ELF-1 (cell line): Measurements from ENCODE around the gene HDAC4.

ENCODE experiments used
- DNase-seq: peaks from one replicate; pipeline ENCODE4 v3.0.0-alpha.2; 2016; ENCODE audit warnings: low read depth, low spot score

Gene HDAC4

DNA sequence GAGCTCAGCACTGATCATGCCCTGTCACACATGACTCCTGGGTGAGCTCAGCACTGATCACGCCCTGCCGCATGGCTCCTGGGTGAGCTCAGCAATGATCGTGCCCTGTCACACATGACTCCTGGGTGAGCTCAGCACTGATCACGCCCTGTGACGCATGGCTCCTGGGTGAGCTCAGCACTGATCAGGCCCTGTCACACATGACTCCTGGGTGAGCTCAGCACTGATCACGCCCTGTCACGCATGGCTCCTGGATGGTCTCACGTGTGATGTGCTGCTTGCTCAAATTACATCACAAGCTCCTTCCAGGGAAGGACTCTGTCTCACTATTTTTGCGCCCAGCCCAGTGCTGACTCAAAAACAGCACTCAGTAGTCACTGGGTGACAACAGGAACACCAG is 258.0 kb downstream of the HDAC4 start:
- no peak for DNase-seq

DNA sequence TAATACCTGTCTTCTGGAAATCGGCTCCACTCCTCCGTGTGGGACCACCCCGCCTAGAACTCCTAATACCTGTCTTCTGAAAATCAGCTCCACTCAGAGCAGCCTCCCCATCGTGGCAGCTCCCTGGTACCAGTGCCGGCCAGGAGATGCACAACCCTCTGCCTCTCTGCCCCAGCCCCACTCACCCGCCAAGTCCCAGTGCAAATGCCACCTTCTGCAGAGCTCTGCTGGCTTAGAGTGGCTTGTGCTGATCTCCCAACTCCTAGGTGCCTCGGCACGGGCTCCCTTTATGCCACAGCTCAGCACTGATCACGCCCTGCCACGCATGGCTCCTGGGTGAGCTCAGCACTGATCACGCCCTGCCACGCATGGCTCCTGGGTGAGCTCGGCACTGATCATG is 258.5 kb downstream of the HDAC4 start:
- DNase-seq: no peak

DNA sequence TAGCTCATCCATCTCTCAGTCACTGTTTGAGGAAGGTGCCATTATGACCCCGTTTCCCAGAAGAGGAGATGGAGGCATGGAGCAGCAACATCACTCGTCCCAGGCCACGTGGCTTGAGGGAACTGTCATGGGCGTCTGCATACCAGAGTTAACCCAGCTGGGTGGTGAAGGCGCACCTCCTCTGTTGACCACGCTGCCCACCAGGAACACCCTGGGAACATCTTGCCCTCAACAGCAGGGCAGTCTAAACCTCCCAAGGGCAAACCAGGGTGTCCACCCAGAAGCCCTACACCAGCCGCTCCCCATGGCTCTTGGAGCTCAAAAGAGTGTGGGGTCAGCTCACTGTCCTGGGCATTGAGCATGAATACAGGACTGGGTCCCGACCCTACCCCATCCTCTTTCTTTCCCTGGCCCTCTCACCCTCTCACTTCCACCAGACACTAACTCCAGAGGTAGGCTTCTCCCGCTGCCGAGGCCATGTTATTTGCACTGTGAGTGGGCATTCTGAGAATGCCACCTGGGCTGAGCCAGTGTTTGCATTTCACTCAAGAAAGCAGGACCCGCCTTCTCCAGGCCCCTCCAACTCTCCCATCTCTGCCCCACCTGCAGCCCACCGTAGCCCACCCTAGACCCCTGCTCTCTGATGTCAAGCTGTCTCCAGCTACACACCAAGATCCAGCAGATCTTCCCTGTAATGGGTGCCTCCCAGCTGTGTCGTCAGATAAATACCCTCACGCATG is 259.6 kb downstream of the HDAC4 start:
- no peak for DNase-seq

DNA sequence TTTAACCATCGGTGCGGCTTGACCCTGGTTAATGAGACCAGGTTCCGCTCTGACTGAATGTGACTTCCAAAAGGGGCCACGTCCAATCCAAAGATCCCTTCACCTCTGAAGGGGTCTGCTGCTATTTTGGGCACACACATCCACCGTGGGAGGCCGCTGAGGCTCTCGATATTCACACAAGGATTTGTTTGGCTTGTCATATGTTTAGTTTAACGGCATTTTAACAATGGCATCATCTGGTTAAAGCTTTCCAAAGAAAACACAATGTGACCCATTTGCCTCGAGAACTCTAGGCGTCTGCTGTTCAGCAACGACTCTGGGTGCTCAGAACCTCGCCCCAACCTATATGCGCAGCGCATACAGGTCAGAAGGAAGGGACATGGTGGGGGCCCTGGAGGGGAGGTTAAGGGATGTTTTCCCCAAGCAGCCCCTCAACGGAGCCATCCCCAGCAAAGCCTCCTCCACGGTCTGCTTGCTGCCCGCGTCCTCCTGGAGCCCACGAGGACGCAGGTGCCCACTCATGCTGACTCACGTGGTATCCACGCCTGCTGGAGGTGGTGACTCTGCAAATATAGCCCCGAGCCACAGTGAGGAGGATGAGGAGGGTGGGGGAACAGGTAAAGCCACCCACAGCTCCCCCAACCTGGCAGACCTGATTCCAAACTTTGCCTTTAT is 260.3 kb downstream of the HDAC4 start:
- no peak for DNase-seq

DNA sequence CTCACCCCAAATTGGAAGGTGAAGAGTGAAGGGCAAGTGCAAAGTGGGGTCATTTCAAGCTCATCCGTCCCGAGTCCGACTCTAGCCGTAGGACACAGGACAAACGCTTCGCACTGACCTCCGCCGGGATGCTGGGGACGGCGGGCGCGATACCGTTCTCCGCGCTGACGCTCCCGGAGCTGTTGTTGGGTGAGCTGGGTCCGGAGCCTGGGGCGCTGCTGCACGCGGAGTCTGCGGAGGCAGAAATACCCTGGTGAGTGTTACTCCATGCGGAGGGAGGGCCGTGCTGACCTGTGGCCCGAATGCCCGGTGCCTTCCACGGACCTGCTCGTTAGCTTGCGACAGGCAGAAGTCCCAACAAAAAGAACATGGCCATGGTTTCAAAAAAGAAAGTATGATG is 261.3 kb downstream of the HDAC4 start:
- no peak for DNase-seq

DNA sequence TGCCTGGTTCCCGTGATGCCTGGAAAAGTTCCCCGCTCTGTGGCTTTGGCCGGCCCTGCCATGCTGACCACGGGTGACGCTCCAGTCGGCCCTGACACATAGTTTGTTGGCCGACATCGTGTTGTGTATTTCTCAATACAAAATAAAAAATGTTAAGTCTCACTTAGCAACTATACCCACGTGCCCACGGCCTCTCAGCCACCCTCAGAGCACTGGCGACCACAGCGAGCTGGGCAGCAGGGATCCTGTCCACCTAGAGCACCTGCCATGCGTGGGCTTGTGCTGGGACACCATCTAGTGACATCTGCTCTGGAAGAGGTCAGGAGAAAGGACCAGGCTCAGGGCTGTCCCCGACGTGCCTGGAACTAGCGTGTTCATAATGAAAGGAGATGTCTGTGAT is 261.7 kb downstream of the HDAC4 start:
- no peak for DNase-seq

DNA sequence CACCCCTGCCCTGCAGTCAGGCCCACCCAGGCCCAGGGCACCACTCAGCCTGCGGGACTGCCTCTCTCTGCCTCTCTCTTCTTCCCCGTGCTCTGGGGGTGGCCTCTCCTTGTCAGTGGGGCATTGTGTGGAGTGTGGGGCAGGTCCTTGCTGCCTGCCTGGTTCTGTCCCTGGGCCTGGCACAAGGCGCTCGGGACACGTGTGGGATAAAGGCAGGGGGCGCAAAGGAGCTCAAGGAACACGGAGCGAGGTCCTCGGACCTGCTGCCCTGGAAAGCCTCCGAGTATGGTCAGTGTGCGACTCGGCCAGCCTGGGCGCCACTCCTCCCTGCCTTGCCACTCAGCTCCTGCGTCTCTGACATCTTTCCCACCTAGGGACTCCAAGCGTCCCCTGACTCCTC is 262.2 kb downstream of the HDAC4 start:
- no peak for DNase-seq

DNA sequence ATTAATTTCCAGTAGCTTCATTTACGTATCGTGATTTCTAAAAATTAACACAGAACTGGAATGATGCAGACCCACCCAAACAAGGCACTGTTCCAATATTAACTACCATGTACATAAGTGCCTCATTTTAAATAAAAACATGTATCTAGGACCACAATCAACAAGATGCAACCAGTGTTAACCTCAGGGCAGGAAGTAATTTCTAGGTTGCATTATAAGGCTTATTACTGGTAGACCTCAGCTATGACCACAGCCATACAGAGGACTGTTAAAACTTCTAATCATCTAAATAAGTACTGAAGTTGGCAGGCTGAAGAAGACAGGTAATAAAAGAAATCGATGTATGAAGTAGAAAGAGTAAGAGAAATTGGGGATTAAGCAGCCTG is 262.9 kb downstream of the HDAC4 start:
- no peak for DNase-seq

DNA sequence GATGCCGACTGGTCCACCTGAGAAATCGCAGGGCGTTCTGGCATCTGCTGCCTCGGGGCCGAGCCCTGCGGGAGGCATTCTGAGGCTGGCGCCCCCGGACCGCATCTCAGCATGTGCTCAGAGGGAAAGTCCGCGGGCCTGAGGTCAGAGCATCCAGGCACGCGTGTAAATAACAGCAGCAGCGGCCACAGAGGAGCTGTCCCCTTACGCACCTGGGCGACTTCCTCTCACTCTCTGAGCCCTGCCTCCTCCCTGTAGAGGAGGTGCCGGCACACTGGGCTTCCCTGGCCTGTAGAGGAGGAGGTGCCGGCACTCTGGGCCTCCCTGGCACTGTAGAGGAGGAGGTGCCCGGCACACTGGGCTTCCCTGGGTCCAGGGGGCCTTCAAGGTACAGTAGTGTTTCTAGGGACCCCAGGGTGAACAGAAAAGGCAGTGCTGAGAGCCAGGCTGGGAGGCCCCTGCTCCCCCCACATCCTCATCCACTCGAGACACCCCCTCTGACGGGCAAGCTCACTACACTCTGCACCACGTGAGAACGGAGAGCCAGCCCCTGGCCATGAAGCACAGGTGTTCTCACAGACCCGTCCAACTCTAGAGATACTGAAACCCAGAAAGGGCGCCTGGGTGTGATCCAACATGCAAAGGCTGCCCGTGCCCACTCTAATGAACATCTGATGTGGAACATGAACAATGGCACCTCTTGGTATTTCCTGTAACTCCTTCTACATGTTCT is 263.5 kb downstream of the HDAC4 start:
- no peak for DNase-seq

DNA sequence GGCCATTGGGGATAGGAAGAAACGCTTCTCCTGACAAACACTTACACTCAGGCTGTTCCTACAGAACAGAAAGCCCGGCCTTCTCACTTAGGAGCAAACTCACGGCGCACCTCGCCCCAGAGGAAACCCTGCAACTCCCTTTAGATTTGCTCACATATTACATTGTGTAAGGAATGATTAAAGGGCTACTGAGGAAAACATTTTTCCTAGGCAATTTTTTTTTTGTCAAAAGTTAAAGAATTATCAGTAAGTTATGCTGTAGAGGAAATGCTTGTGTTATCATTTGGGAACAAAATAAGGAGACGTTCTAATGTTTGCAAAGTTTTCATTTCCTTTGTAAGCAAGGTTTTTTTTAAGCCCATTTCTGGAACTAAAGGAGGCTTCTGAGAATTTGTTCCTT is 264.1 kb downstream of the HDAC4 start:
- DNase-seq: no peak

DNA sequence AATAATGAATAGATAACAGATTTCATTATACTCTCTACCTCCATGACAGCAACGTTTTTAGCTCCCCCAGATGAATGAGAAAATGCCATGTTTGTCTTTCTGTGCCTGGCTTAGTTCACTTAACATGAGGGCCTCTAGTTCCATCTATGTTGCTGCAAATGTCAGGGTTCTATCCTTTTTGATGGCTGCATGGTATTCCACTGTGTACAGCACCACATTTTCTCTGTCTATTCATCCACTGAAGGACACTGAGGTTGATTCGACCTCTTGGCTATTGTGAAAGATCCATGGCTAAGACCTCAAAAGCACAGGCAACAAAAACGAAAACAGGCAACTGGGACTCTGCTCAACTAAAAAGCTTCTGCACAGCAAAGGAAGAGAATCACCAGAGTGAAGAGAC is 264.6 kb downstream of the HDAC4 start:
- DNase-seq: no peak

DNA sequence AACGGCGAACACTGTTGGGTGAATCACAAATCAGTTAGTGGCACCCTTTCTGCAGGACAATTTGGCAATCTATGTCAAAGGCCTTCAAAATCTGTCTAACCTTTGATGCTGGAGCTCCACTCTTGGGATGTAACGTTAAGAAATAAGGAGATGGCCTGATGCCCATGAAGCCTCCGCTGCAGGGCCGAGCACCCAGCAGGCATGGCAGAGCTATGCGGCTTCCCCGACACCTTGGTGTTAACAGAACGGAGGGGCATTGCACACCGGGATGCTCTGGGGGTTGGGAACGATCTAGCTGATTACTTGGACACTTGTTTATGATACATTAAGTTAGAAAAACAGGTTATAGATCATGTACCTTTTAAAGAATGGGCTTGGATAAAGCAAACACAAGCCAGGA is 265.3 kb downstream of the HDAC4 start:
- DNase-seq: no peak

DNA sequence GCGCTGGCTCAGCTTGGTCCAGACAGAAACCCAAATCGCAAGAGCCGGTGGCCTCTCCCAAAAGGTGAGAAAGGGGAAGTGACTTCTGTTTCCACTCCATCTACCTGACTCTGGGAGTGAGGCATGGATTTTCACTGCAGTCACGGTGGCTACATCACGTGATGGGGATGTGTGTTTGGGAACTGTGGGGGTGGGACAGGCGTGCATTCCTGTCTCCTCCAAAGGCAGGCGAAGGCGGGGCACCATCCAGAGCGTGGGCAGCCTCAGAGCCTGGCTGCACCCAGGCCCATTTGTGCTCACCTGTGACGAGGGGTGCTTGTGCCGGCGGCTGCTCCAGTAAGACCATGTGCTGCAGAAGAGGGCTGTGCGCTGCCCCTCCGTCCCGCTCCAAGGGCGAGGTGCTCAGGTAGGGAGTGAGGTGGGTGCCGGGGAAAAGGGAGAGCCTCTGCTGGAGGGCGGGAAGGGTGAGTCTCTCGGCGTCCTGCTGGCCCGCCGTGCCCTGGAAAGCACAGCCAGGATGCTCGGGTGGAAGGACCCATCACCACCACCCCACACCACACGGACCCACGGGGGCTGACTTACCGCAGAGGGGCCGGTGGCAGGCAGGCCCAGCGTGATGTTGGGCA is 266.8 kb downstream of the HDAC4 start:
- DNase-seq: no peak

DNA sequence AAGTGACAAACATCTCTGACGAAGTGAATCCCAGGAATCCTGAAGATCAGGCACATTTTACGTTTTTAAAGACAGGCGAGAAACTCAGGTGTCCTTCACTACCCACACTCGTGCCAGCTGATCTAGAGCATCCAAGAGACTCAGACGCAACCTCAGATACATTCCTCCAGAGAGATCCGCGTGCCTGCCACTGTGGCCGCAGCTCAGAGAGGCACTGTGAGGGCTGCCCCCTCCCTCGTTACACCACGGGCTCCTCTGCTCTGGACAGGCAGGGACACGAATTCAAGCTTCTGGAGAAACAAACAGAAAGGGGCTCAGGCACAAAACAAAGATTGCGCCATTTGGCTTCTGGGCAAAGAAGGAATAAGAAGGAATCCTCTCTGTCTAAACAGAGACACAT is 268.0 kb downstream of the HDAC4 start:
- DNase-seq: no peak

DNA sequence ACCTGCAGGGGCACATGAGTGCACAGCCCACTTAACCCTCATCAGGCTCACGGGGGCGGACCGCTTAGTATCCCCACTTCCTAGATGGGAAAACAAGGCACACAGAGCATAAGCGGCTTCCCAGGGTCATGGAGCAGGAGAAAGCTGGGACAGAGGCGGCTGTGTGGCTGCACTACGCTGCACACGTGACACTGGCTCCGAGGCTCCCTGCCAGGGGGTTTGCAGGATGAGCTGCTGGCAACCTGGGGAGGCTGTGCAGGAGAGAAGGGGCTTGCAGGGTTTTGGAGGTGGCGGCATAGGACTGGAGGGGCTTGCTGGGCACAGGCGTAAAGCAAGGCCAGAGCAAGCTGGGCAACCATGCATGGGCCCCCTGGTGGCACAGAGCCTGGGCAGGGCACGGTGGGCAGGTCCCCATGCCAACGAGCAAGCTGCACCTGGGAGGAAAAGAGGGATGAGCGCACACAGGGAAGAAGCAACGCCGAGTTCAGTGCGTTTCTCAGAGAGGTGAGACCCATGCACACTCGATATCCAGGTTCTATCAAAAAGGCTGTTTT is 268.6 kb downstream of the HDAC4 start:
- no peak for DNase-seq

DNA sequence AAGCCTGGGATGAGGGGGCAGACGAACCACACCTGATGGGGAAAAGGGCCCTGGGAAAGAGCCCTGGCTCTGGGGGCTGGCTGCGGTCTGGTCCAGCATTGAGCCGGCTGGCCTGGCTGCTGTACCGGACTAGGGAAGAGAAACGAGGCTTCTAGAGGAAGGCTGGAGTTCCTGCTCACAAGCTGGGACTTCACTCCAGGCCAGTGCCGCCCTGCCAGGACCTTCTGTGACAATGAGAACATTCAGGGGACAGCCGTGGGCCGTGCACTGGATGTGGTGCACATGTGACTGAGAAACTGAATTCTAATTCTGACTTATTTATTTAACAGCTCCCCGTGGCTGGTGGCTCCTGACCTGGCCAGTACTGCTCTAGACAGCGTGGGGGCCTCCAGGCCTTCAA is 269.3 kb downstream of the HDAC4 start:
- no peak for DNase-seq

DNA sequence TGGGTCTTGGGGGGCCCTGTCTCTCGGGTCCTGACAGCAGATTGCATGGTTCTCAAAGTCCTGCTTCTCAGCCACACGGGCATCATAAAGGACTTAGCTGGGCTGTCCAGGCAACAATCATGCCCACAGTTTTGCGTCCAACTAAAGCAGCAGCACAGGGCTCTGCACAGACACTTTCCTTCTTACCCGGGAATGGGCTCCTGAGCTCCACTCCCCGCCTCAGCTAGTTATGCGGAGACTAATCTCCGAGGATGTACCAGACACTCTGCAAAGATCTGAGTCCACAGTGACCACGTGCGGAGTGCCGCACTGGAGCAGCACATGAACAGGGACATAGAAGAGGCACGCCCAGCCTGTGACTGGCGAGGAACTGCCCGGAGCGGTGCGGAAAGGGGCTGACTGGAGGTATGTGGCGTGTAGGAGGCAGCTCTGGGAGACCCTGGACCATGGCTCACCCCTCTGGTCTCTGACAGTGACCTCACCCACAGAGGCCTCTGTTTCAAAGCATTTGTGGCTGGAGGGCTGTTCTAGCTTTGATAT is 270.0 kb downstream of the HDAC4 start:
- no peak for DNase-seq

DNA sequence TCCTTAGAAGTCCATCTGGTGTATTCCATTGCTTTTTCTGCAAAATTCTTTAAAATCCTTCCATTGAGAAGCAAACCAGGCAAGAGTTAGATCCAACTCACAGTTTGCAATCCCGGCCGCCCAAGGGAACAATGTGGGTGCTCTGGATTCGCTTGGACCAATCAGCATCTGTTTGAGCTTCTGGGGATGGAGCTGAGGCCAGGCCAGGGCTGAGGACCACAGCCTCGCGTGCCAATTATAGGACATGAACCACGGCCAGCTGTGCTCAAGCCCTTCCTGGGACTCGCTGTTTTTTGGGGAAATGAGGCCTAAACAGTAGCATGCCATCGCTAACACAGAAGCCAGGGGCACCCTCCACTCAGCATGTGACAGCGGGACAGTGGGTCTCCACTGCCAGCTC is 270.8 kb downstream of the HDAC4 start:
- no peak for DNase-seq

DNA sequence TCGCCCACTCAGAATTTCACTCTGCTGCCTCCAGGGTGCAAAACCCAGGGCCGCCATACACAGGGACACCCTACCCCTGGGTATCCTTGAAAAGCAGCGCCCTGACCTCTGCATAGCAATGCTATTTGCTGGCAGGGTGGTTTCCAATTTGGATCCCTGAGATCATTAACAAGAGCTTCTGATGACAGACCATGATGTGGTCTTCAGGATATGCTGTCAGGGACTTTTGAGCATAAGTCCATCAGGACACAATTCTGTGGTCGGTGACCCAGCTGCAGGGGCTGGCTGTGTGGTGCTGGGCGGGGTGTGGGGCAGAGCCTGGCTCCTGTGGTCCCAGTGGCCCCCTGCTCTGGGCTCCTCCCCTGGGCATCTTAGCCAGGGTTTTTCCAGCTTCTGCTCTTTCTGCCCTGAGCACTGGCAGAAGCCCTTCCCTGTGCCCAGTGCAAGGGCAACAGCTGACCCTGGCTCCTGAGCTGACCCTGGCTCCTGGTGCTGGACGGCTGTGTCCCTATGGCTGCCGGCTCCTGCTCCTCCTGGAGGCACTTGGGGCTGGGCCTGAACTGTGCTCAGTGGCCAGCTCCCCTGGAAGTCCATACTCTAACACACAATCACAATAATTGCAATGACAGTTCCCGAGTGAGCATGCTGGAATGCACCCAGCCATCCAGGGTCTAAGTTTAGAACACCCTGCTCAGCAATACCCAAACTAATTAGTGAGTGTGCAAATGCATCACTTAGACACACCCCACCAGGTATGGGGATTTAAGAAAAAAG is 271.5 kb downstream of the HDAC4 start:
- no peak for DNase-seq

DNA sequence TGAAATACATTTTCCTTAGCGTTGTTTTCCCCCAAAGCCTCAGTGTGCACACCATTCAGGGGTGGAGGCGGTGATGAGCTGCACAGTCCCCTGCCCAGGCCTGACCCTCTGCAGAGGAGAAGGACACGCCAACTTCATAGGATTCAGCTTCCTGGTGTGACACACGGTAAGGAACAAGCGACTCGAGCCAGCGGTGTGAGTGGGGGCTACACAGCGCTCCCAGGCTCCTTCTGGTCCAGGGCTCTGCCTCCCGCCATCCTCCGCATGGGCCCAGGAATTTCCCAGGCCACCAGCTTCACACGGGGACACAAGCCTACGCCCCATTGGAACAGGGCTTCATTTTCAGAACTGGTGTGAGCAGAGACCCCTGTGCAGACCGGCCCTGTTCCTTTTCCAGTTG is 272.1 kb downstream of the HDAC4 start:
- no peak for DNase-seq

DNA sequence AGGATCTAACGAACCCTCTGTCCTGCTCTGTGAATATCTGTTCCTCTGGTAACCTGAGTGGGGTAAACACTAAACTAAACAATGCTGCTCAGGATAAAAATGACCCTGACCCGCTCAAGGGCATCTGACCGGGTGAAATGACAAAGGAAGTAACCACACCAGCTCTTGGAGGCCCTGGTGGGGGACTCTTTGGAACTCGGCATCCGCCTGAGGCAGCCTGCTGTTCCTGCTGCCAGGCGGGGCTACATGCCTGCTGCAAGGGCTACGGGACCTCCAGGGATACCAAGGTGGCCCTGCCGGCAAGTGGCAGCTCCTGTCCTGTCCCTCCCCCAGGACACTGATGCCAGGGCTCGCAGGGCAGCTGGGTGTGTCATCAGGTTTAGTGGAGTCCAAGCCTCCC is 273.3 kb downstream of the HDAC4 start:
- DNase-seq: no peak
